OCI-LY7 (cell line): ENCODE results near the gene ABCA7. TPM values are rescaled to one million over a fixed set of nuclear protein-coding genes. Genes with fewer than 3 reads are reported as not detected.

Experiments
- BruUV-seq: library from RNA; stranded (reverse); fragments of 400-500 nt; replicated peaks from 2 replicates; lab custom pipeline; 2021; lab: Mats Ljungman, UMichigan
- CTCF ChIA-PET: fragments of 300-600 bp; sonication (Branson Sonifier 250); formaldehyde crosslinking; loops from one replicate; lab custom pipeline; 2022; ENCODE audit warnings: antibody characterized with exemption; ENCODE audit not compliant: unreplicated experiment; lab: Charles Lee
- POLR2A ChIA-PET: fragments of 300-600 bp; sonication (Branson Sonifier 250); formaldehyde crosslinking; loops from one replicate; lab custom pipeline; 2022; ENCODE audit warnings: antibody characterized with exemption; lab: Charles Lee
- DNase-seq: peaks from one replicate; pipeline ENCODE4 v3.0.0-alpha.2; 2015; ENCODE audit warnings: low spot score
- H2AFZ ChIP-seq: fragments of 200-600 bp; sonication (generic), shearing (Covaris generic); 2 replicates; pipeline ENCODE4 v1.6.1; 2014; ENCODE audit warnings: mild to moderate bottlenecking, antibody characterized with exemption, low read length, moderate library complexity
- H3K27ac ChIP-seq: fragments of 200-600 bp; sonication (generic); 2 replicates; pipeline ENCODE4 v1.5.1; 2014; ENCODE audit warnings: mixed run types, low read depth, mild to moderate bottlenecking, moderate library complexity, low read length, inconsistent platforms; ENCODE audit not compliant: poor library complexity, severe bottlenecking
- H3K36me3 ChIP-seq: fragments of 200-600 bp; sonication (generic); 2 replicates; pipeline ENCODE4 v1.6.1; 2014; ENCODE audit warnings: mild to moderate bottlenecking, antibody characterized with exemption, low read length, moderate library complexity, mixed read lengths; ENCODE audit not compliant: insufficient read depth
- H3K4me1 ChIP-seq: fragments of 200-600 bp; sonication (generic); 2 replicates; pipeline ENCODE4 v1.5.1; 2014; ENCODE audit warnings: mild to moderate bottlenecking, low read length; ENCODE audit not compliant: insufficient read depth, poor library complexity, severe bottlenecking
- H3K4me2 ChIP-seq: fragments of 200-600 bp; sonication (generic); 2 replicates; pipeline ENCODE4 v1.6.1; 2014; ENCODE audit warnings: mild to moderate bottlenecking, low read length
- H3K4me3 ChIP-seq: fragments of 200-600 bp; sonication (generic); 2 replicates; pipeline ENCODE4 v1.5.1; 2014; ENCODE audit warnings: mild to moderate bottlenecking, low read depth, low read length; ENCODE audit not compliant: poor library complexity, severe bottlenecking
- H3K79me2 ChIP-seq: fragments of 200-600 bp; sonication (generic); 2 replicates; pipeline ENCODE4 v1.6.1; 2016; ENCODE audit warnings: low read depth, mild to moderate bottlenecking, low read length, moderate library complexity, mixed read lengths; ENCODE audit not compliant: insufficient read depth
- H3K9me2 ChIP-seq: fragments of 200-600 bp; sonication (generic); 2 replicates; pipeline ENCODE4 v1.6.1; 2016; ENCODE audit warnings: mild to moderate bottlenecking, low read length, mixed read lengths; ENCODE audit not compliant: insufficient read depth
- H3K9me3 ChIP-seq: fragments of 200-600 bp; sonication (generic); 2 replicates; pipeline ENCODE4 v1.6.1; 2014; ENCODE audit warnings: mild to moderate bottlenecking, mixed run types, low read length, mixed read lengths
- H4K20me1 ChIP-seq: fragments of 200-600 bp; sonication (generic); 2 replicates; pipeline ENCODE4 v1.6.1; 2014; ENCODE audit warnings: mild to moderate bottlenecking, antibody characterized with exemption, low read length, moderate library complexity, mixed read lengths; ENCODE audit not compliant: insufficient read depth
- CTCF ChIP-seq: fragments of 200-600 bp; sonication (generic); conservative IDR thresholded peaks from 2 replicates; pipeline ENCODE4 v1.5.1; 2014; ENCODE audit warnings: mild to moderate bottlenecking, antibody characterized with exemption, low read length, moderate library complexity, mixed read lengths
- EZH2phosphoT487 ChIP-seq: fragments of 200-600 bp; sonication (generic); IDR thresholded peaks from 2 replicates; pipeline ENCODE4 v1.6.1; 2018; ENCODE audit warnings: low read depth, borderline replicate concordance, mild to moderate bottlenecking, mixed run types, antibody characterized with exemption, low read length, moderate library complexity, mixed read lengths
- intact Hi-C: fragments of 100-400 bp; cut with micrococcal nuclease; formaldehyde crosslinking; loops from one replicate; pipeline ENCODE4 v1.10.0; 2022; ENCODE audit not compliant: unreplicated experiment
- total RNA-seq, 2 experiments: library from RNA; depleted of rRNA in 1 of 2; stranded (reverse); fragments of >200 nt in 1 of 2; shearing (Covaris generic) in 1 of 2; gene quantifications; 2 replicates each; pipeline ENCODE4 v1.2.3, GENCODE V29; 2014 to 2022

Gene ABCA7
- total RNA-seq, 2 experiments from 2014 or later: 43.3 to 66.6 TPM

DNA sequence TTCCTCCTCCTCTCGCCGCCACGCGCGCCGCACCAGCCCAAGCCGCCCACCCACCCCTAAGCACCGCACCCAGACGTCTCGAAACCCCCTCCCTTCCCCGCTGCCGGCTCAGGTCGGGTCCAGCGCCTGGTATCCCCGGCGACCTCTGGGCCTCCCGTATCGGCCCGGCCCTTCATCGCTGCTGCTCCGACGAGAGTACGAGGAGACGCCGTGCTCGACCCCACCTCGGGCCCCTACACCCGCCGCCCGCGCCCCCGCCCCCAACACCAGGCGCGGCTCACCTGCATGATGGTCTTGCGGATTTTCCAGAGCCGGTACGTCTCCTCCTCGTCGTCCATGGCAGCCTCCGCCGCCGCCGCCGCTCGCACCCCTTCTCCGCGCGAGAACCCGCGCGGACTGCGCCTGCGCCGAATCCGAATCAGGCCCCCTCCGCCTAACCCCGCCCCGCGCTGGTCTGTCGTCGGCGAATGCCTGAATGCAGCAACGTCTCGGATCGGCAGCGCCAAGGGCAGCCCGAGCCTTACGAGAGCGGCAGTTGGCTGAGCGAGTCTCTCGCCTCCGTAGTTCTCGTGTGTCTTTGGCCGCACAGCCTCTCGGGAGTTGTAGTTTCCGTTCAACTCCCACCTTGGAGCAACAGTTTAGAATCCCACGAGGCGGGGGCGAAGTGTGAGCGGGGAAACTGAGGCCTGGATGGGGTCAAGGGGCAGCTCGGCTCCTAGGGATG, 55.2 kb downstream of the ABCA7 start, which contains the start of gene POLR2E:
POLR2E (minus strand) TSS at position 398 of the 724 bp plus-strand sequence; CDS start at position 338, 60 bp downstream.
- no TSS peak for BruUV-seq
- intact Hi-C loops: no loop called here
- TF ChIP-seq CTCF: no peak
- no peak for TF ChIP-seq EZH2phosphoT487
- H3K4me3 ChIP-seq: peak within 1 kb of the TSS; percentile 95
- CTCF ChIA-PET: no interaction called here
- DNase-seq: peak; percentile 99
- H2AFZ ChIP-seq: peak within 1 kb of the TSS; percentile 47; the same call in 1 of the 2 replicates
- POLR2A ChIA-PET: interaction anchor here (0.8 kb wide), 1 partner anchor 149 kb away, joined by 3 read pairs; no protein-coding TSS in a partner anchor
- H3K27ac ChIP-seq: peak within 1 kb of the TSS; percentile 30
- H4K20me1 ChIP-seq: 0 out of 2 replicates have a peak, but pooled peaks cover 4% of the 10 kb centered on the region
- peak within 1 kb of the TSS; percentile 89 for H3K4me2 ChIP-seq
- H3K36me3 ChIP-seq: peaks cover 31% of the 10 kb centered on the region
- H3K9me3 ChIP-seq: no peaks in the 10 kb centered on the region
- H3K9me2 ChIP-seq: no peaks in the 10 kb centered on the region
- H3K4me1 ChIP-seq: peaks cover 21% of the 10 kb centered on the region
- peaks cover 23% of the 10 kb centered on the region for H3K79me2 ChIP-seq

DNA sequence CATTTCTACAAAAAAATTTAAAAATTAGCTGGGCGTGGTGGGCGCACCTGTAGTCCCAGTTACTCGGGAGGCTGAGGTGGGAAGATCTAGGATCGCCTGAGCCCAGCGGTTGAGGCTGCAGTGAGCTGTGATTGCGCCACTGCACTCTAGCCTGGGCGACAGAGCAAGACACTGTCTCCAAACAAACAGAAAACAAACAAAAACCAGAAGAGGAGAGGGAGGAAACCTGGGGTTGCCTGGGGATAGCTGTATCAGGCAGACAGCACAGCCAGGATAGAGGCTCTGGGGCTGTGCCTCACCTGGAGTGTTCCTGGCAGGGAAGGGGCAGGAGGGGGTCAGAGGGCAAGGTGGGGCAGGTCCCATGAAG, 57.9 kb downstream of the ABCA7 start:
- Histone ChIP-seq H3K27ac (no peak overlapping the region), H3K9me2 (no peaks in the 10 kb centered on the region), H2AFZ (no peak overlapping the region), H3K9me3 (no peaks in the 10 kb centered on the region), H3K36me3 (peaks cover 12% of the 10 kb centered on the region; the same call in 1 of the 2 replicates), H3K79me2 (peaks cover 22% of the 10 kb centered on the region), H3K4me3 (no peak overlapping the region), H3K4me2 (no peak overlapping the region), H4K20me1 (0 out of 2 replicates have a peak, but pooled peaks cover 4% of the 10 kb centered on the region), H3K4me1 (peaks cover 40% of the 10 kb centered on the region)
- intact Hi-C loops: no loop called here
- BruUV-seq: no TSS peak
- ChIA-PET CTCF (no interaction called here), POLR2A (no interaction called here)
- TF ChIP-seq CTCF (no peak), EZH2phosphoT487 (no peak)
- no peak for DNase-seq
